AG09319 (cell line): Measurements from ENCODE around the gene HDAC4.

Experiments
- DNase-seq: peaks from one replicate; pipeline ENCODE4 v3.0.0-alpha.2; 2010; ENCODE audit warnings: low read depth; ENCODE audit errors: extremely low read depth
- CTCF ChIP-seq: IDR thresholded peaks from 2 replicates; pipeline ENCODE4 v1.5.1; 2011; ENCODE audit warnings: low read depth, mild to moderate bottlenecking, inconsistent platforms, low read length, moderate library complexity

HDAC4 gene

DNA sequence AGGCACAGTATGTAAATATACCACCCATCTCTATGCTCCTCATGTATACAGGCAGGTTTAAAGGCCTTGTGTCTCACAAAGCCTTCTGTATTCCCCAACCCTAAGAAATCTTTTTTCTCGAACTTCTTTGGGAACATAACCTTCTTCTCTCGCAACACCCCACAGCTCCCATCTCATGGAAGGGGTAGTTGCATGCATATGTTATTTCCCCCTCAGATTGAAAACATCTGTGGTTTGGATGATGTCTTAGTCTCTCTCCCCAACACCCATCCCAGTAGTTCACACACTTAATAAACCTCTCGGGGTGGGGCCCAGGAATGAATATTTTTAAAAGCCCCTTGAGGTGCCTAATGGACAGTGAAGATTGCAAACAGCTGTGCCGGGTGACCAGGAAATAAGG, 21.0 kb upstream of the HDAC4 start:
- no peak for TF ChIP-seq CTCF
- DNase-seq, result no peak

GRCh38 chr2:239420082-239420481, 19.3 kb upstream of the HDAC4 start:
- no peak for DNase-seq

GRCh38 chr2:239418918-239419317, 18.1 kb upstream of the HDAC4 start:
- TF ChIP-seq CTCF, result no peak
- DNase-seq, result no peak

More at GRCh38 chr2:239420082-239420481, 19.3 kb upstream of the HDAC4 start:
- no peak for TF ChIP-seq CTCF

DNA sequence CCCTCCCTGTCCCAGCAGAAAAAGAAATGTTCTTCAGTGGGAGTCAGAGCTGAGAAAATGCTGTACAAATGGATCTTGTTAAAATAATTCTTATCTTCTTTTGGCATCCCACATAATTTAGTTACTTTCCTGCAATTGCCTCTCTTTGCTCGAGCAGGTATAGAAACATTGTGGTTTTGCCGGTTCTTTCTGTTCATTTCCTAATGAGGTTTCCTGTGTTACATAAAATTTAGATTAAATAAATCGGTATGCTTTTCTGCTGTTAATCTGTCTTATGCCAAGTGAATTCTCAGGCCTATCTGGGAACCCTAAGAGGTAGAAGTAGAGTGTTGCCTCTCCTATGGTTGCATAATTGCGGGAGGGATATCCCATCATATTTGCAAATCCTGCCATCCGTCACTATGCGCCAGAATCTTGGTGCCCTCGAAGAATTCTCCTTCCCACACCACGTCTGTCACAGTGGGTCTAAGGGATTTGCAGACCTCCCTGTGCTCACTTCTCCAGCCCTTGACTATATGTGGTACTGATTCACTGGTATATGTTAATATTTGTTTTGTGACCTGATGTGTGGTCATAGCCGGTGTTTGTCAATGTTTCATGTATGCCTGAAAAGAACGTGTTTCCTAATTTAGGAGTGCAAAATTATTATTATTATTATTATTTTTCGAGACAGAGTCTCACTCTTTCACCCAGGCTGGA, 12.2 kb upstream of the HDAC4 start:
- no peak for DNase-seq
- no peak for TF ChIP-seq CTCF

GRCh38 chr2:239411549-239412319, 10.9 kb upstream of the HDAC4 start:
- no peak for DNase-seq
- no peak for TF ChIP-seq CTCF

- no peak for DNase-seq
- TF ChIP-seq CTCF, result no peak
Observed at GRCh38 chr2:239411117-239411516, 10.3 kb upstream of the HDAC4 start.

DNA sequence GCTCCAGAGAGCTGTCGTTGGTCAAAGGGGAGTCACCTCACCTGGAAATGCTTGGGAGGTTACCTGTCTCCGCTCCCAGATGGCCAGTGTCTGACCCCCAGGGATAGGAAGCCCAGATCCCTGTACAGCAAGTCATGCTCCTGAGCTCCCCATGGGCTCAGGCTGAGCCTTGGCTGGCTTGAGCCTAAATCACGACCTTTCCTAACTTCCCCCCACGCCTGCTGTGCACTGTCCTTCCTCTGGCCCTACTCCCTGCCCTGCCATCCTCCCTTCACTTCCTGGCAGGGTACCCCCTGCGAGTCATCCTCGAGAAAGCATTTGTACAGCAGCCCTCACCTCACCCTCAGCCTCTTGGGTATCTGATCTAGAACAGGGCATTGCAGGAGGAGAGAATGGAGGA, 9.2 kb upstream of the HDAC4 start:
- TF ChIP-seq CTCF, result no peak
- no peak for DNase-seq
